Activated naive CD8-positive, alpha-beta T cell treated with anti-CD3 and anti-CD28 coated beads, Interleukin-2, amount 50 U/mL, for 24 hours (primary cell): Measurements from ENCODE around the gene TRPM2.

Source experiments
- ATAC-seq: fragments of 150-1000 bp; cut with Tn5 transposase; one replicate; pipeline ENCODE4 v1.10.0; 2021
- DNase-seq: peaks from one replicate; pipeline ENCODE4 v3.0.0; 2021
- H3K27ac Mint-ChIP-seq: one replicate; pipeline ENCODE4 v1.8.0; 2021; ENCODE audit warnings: mild to moderate bottlenecking, mixed read lengths
- H3K27me3 Mint-ChIP-seq: one replicate; pipeline ENCODE4 v1.8.0; 2021; ENCODE audit warnings: mixed read lengths
- H3K36me3 Mint-ChIP-seq: one replicate; pipeline ENCODE4 v1.8.0; 2021; ENCODE audit warnings: low read depth, mixed read lengths
- H3K4me1 Mint-ChIP-seq: one replicate; pipeline ENCODE4 v1.8.0; 2021; ENCODE audit warnings: mixed read lengths
- H3K4me3 Mint-ChIP-seq: one replicate; pipeline ENCODE4 v1.8.0; 2021; ENCODE audit warnings: mild to moderate bottlenecking, moderate library complexity, mixed read lengths
- H3K9me3 Mint-ChIP-seq: one replicate; pipeline ENCODE4 v1.8.0; 2021; ENCODE audit warnings: mixed read lengths

The TRPM2 gene

GRCh38 chr21:44432841-44433790, 79.7 kb downstream of the TRPM2 start:
- H3K4me3 Mint-ChIP-seq: no peak overlapping the region
- peaks cover 23% of the 10 kb centered on the region for H3K9me3 Mint-ChIP-seq
- H3K27ac Mint-ChIP-seq: no peak overlapping the region
- no peaks in the 10 kb centered on the region for H3K4me1 Mint-ChIP-seq
- ATAC-seq (no peak), DNase-seq (no peak)
- no peaks in the 10 kb centered on the region for H3K27me3 Mint-ChIP-seq
- H3K36me3 Mint-ChIP-seq: peaks cover 10% of the 10 kb centered on the region

GRCh38 chr21:44433791-44434567, 80.6 kb downstream of the TRPM2 start:
- no peak for ATAC-seq
- Mint-ChIP-seq H3K4me1 (no peaks in the 10 kb centered on the region), H3K9me3 (peaks cover 19% of the 10 kb centered on the region), H3K27me3 (no peaks in the 10 kb centered on the region), H3K36me3 (peaks cover 10% of the 10 kb centered on the region), H3K27ac (no peak overlapping the region), H3K4me3 (no peak overlapping the region)
- DNase-seq: no peak

- Mint-ChIP-seq H3K4me1 (no peaks in the 10 kb centered on the region), H3K9me3 (peaks cover 19% of the 10 kb centered on the region), H3K36me3 (peaks cover 10% of the 10 kb centered on the region), H3K4me3 (no peak overlapping the region), H3K27me3 (no peaks in the 10 kb centered on the region), H3K27ac (no peak overlapping the region)
- DNase-seq (no peak), ATAC-seq (no peak)
Measured at GRCh38 chr21:44434568-44434925, 81.1 kb downstream of the TRPM2 start.

GRCh38 chr21:44434936-44435635, 81.7 kb downstream of the TRPM2 start:
- Mint-ChIP-seq H3K9me3 (peaks cover 14% of the 10 kb centered on the region), H3K27me3 (no peaks in the 10 kb centered on the region), H3K4me1 (no peaks in the 10 kb centered on the region), H3K36me3 (peaks cover 5% of the 10 kb centered on the region), H3K27ac (no peak overlapping the region), H3K4me3 (no peak overlapping the region)
- DNase-seq: no peak
- no peak for ATAC-seq

- Mint-ChIP-seq H3K4me3 (no peak overlapping the region), H3K4me1 (no peaks in the 10 kb centered on the region), H3K27ac (no peak overlapping the region), H3K9me3 (peaks cover 7% of the 10 kb centered on the region), H3K27me3 (no peaks in the 10 kb centered on the region), H3K36me3 (peaks cover 3% of the 10 kb centered on the region)
- no peak for DNase-seq
- ATAC-seq: no peak
Measured at GRCh38 chr21:44436111-44436611, 82.7 kb downstream of the TRPM2 start.

GRCh38 chr21:44436958-44437357, 83.5 kb downstream of the TRPM2 start:
- peaks cover under 1% of the 10 kb centered on the region for H3K9me3 Mint-ChIP-seq
- no peak overlapping the region for H3K27ac Mint-ChIP-seq
- ATAC-seq: no peak
- no peaks in the 10 kb centered on the region for H3K4me1 Mint-ChIP-seq
- H3K4me3 Mint-ChIP-seq: no peak overlapping the region
- no peak for DNase-seq
- no peaks in the 10 kb centered on the region for H3K36me3 Mint-ChIP-seq
- no peaks in the 10 kb centered on the region for H3K27me3 Mint-ChIP-seq

GRCh38 chr21:44437371-44437695, 83.9 kb downstream of the TRPM2 start:
- DNase-seq: no peak
- no peaks in the 10 kb centered on the region for H3K4me1 Mint-ChIP-seq
- no peaks in the 10 kb centered on the region for H3K36me3 Mint-ChIP-seq
- ATAC-seq: no peak
- H3K27me3 Mint-ChIP-seq: no peaks in the 10 kb centered on the region
- no peak overlapping the region for H3K27ac Mint-ChIP-seq
- no peaks in the 10 kb centered on the region for H3K9me3 Mint-ChIP-seq
- H3K4me3 Mint-ChIP-seq: no peak overlapping the region

GRCh38 chr21:44437696-44438431, 84.4 kb downstream of the TRPM2 start:
- H3K4me3 Mint-ChIP-seq: no peak overlapping the region
- H3K4me1 Mint-ChIP-seq: no peaks in the 10 kb centered on the region
- no peak for DNase-seq
- H3K36me3 Mint-ChIP-seq: no peaks in the 10 kb centered on the region
- H3K9me3 Mint-ChIP-seq: no peaks in the 10 kb centered on the region
- no peaks in the 10 kb centered on the region for H3K27me3 Mint-ChIP-seq
- H3K27ac Mint-ChIP-seq: no peak overlapping the region
- no peak for ATAC-seq

- H3K9me3 Mint-ChIP-seq: no peaks in the 10 kb centered on the region
- no peak overlapping the region for H3K27ac Mint-ChIP-seq
- H3K4me1 Mint-ChIP-seq: no peaks in the 10 kb centered on the region
- H3K36me3 Mint-ChIP-seq: no peaks in the 10 kb centered on the region
- DNase-seq: no peak
- no peak overlapping the region for H3K4me3 Mint-ChIP-seq
- ATAC-seq: no peak
- H3K27me3 Mint-ChIP-seq: no peaks in the 10 kb centered on the region
Measured at GRCh38 chr21:44438531-44439210, 85.2 kb downstream of the TRPM2 start.

GRCh38 chr21:44439211-44439600, 85.8 kb downstream of the TRPM2 start:
- ATAC-seq (no peak), DNase-seq (no peak)
- Mint-ChIP-seq H3K4me3 (no peak overlapping the region), H3K27ac (no peak overlapping the region), H3K4me1 (no peaks in the 10 kb centered on the region), H3K9me3 (no peaks in the 10 kb centered on the region), H3K27me3 (no peaks in the 10 kb centered on the region), H3K36me3 (no peaks in the 10 kb centered on the region)

GRCh38 chr21:44440241-44441040, 87.0 kb downstream of the TRPM2 start:
- H3K4me1 Mint-ChIP-seq: no peaks in the 10 kb centered on the region
- H3K9me3 Mint-ChIP-seq: no peaks in the 10 kb centered on the region
- H3K4me3 Mint-ChIP-seq: no peak overlapping the region
- H3K27ac Mint-ChIP-seq: no peak overlapping the region
- no peak for DNase-seq
- H3K36me3 Mint-ChIP-seq: no peaks in the 10 kb centered on the region
- H3K27me3 Mint-ChIP-seq: no peaks in the 10 kb centered on the region
- ATAC-seq: no peak

GRCh38 chr21:44441041-44441400, 87.6 kb downstream of the TRPM2 start:
- no peaks in the 10 kb centered on the region for H3K27me3 Mint-ChIP-seq
- H3K4me1 Mint-ChIP-seq: no peaks in the 10 kb centered on the region
- no peak overlapping the region for H3K4me3 Mint-ChIP-seq
- H3K9me3 Mint-ChIP-seq: no peaks in the 10 kb centered on the region
- H3K27ac Mint-ChIP-seq: no peak overlapping the region
- ATAC-seq: no peak
- no peaks in the 10 kb centered on the region for H3K36me3 Mint-ChIP-seq
- no peak for DNase-seq

GRCh38 chr21:44441581-44442265, 88.3 kb downstream of the TRPM2 start:
- Mint-ChIP-seq H3K9me3 (no peaks in the 10 kb centered on the region), H3K27me3 (peaks cover 2% of the 10 kb centered on the region), H3K27ac (no peak overlapping the region), H3K4me1 (no peaks in the 10 kb centered on the region), H3K4me3 (no peak overlapping the region), H3K36me3 (no peaks in the 10 kb centered on the region)
- DNase-seq: no peak
- ATAC-seq: no peak
